Measurements from ENCODE around the gene FUT3. TPM values are rescaled to one million over a fixed set of nuclear protein-coding genes. Genes with fewer than 3 reads are reported as not detected.

Gene FUT3
- total and polyA plus RNA-seq, 9 of the 15 experiments (the other 6 are each of a cell fraction or from before 2014, with no cell fraction given), result 0.09 TPM; not detected in 8

GRCh38 chr19:5803441-5803751 is 47.9 kb downstream of the FUT3 start (continued):
- TF ChIP-seq, protein P1, sequence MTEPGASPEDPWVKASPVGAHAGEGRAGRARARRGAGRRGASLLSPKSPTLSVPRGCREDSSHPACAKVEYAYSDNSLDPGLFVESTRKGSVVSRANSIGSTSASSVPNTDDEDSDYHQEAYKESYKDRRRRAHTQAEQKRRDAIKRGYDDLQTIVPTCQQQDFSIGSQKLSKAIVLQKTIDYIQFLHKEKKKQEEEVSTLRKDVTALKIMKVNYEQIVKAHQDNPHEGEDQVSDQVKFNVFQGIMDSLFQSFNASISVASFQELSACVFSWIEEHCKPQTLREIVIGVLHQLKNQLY (CRISPR knock-in tag; conservative IDR thresholded peaks at IDR 0.05), result peak in 1 of 2 experiments; percentile 95; a peak in 2 of 4 replicates
- no peak for TF ChIP-seq PML (IDR thresholded peaks at IDR 0.05; ENCODE audit: low read length)
- no peak for TF ChIP-seq SMARCA4 (IDR thresholded peaks at IDR 0.05)
- TF ChIP-seq CEBPG (CRISPR knock-in tag; IDR thresholded peaks at IDR 0.05), result no peak
- no peak for TF ChIP-seq CEBPG (tag; conservative IDR thresholded peaks at IDR 0.05 in 1 of 2, IDR thresholded peaks at IDR 0.05 in 1 of 2)
- TF ChIP-seq NFE2 (IDR thresholded peaks at IDR 0.05; ENCODE audit: low read depth), result no peak
- 0 out of 2 replicates have a peak, but pooled peaks have one; percentile 83 for TF ChIP-seq ZNF217 (CRISPR knock-in tag; IDR thresholded peaks at IDR 0.05)
- no peak for TF ChIP-seq PURB (CRISPR knock-in tag; IDR thresholded peaks at IDR 0.05; ENCODE audit: low read depth)
- TF ChIP-seq ZNF282 (CRISPR knock-in tag; IDR thresholded peaks at IDR 0.05), result 0 out of 2 replicates have a peak, but pooled peaks have one; percentile 95
- no peak for TF ChIP-seq HMGN3 (IDR thresholded peaks at IDR 0.05; ENCODE audit: borderline replicate concordance, extremely low read depth, insufficient read length, low read depth, low read length)
- TF ChIP-seq MAFK (IDR thresholded peaks at IDR 0.05; ENCODE audit: low read length), result no peak
- no peak for TF ChIP-seq TOE1 (IDR thresholded peaks at IDR 0.05; ENCODE audit: borderline replicate concordance)
- TF ChIP-seq TOE1 (CRISPR knock-in tag; IDR thresholded peaks at IDR 0.05; ENCODE audit: borderline replicate concordance, low read depth), result peak; percentile 81; the same call in 1 of the 2 replicates
- no peak for TF ChIP-seq MCM3 (IDR thresholded peaks at IDR 0.05)
- no peak for TF ChIP-seq CBX1 (IDR thresholded peaks at IDR 0.05; ENCODE audit: low read depth)
- no peak for TF ChIP-seq FOSL1 (tag; conservative IDR thresholded peaks at IDR 0.05)
- no peak for TF ChIP-seq ZNF280A (IDR thresholded peaks at IDR 0.05; ENCODE audit: low read depth, partially characterized antibody)
- no peak for TF ChIP-seq POLR3G (IDR thresholded peaks at IDR 0.05; ENCODE audit: extremely low read depth, insufficient read length, insufficient replicate concordance)
- no peak for TF ChIP-seq LEF1 (IDR thresholded peaks at IDR 0.05)
- TF ChIP-seq PTBP1 (IDR thresholded peaks at IDR 0.05; ENCODE audit: low read depth, low read length), result no peak
- TF ChIP-seq OTX1 (CRISPR knock-in tag; IDR thresholded peaks at IDR 0.05), result no peak
- peak; percentile 93; the same call in 1 of the 2 replicates for TF ChIP-seq ZNF124 (CRISPR knock-in tag; IDR thresholded peaks at IDR 0.05)
- TF ChIP-seq ZNF717 (CRISPR knock-in tag; IDR thresholded peaks at IDR 0.05), result no peak
- TF ChIP-seq TEAD4 (IDR thresholded peaks at IDR 0.05; ENCODE audit: low read length), result 0 out of 2 replicates have a peak, but pooled peaks have one; percentile 43
- no peak for TF ChIP-seq TEAD4 (CRISPR knock-in tag; IDR thresholded peaks at IDR 0.05; ENCODE audit: borderline replicate concordance)
- TF ChIP-seq XRCC5 (IDR thresholded peaks at IDR 0.05; ENCODE audit: low read depth, low read length), result no peak
- TF ChIP-seq RB1 (IDR thresholded peaks at IDR 0.05; ENCODE audit: low read depth), result no peak
- no peak for TF ChIP-seq POLR2G (IDR thresholded peaks at IDR 0.05; ENCODE audit: low read depth, low read length)

Measured in K562 (cell line).